HG03439 (cell line): Measurements from ENCODE around the gene GRIN3B.
"Not testable (repeated sequence)": the region's sequence is repeated elsewhere in the genome, so short reads cannot be mapped to it uniquely, and the experiment has no call there.

Source experiments
- ATAC-seq: cut with Tn5 transposase; IDR thresholded peaks from one replicate; pipeline ENCODE4 v1.9.1; 2021; ENCODE audit warnings: mild to moderate bottlenecking, moderate library complexity; ENCODE audit not compliant: unreplicated experiment

The GRIN3B gene

DNA sequence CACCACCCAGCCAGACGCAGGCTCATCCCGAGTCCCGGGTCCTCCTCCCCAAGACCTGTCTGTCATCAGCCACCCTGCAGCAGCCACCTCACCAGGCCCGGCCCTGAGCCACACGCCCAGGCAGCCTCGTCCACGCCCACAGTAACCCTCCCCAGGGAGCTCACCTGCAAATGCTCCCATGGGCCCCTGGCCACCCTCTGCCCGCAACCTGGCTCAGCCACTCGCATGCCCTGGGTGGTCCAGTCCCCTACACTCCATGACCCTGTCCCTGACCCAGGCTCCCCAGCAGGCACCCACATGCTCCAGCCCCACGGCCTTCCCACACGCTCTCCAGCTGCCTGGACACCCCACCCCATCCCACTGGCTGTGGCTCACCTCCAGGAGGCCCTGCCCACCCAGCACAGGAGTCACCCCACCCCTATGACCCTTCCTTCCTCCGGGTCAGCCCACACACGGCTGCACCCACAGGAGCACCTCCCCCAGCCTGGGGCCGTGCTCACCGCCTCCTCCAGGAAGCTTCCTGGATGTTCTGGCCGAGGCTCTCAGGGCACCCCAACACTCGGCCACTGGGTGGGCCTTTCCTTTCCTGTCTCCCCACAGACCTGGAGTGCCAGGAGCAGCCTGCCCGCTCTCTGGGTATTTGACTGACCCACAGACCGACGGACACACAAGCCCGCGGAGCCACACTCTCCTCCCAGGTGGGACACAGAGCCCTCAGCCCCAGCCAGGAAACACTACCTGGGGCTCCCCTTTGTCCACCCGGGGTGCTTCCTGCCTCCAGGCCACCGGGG lies 17.1 kb downstream of the GRIN3B start:
- no peak for ATAC-seq

DNA sequence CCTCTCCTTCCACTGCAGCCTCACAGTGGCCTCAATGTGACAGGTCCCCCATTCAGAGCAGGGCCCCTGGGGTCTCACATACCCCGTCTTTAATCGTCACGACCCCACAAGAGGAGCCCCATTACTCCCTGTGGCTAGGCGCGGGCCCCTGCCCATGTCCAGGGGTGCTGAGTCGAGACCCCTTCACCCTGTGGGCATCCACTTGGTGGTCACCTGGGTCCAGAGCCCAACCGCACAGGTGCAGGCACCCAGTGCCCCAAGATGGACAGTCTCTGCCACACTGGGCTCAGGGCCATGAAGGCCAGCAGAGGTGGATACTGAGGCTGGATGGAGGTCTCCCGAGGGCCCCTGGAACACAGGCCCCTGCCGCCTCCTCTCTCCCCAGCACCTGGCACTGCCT lies 17.7 kb downstream of the GRIN3B start:
- no peak for ATAC-seq

DNA sequence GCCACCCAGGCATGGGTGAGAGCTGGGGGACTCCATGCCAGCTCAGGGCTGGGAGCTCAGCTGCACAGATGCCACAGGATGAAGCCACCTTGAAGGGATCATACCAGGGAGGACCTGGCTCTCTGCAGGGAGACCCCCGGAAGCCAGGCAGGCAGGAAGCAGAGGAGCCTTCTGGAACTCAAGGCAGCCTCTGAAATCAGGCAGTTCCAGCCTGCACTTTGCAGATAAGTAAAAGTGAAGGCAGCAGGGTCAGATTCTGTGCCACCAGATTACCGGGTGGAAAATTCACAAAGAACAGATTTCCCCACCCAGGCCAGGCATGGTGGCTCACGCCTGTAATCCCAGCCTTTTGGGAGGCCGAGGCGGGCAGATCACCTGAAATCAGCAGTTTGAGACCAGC lies 18.2 kb downstream of the GRIN3B start:
- no peak for ATAC-seq

DNA sequence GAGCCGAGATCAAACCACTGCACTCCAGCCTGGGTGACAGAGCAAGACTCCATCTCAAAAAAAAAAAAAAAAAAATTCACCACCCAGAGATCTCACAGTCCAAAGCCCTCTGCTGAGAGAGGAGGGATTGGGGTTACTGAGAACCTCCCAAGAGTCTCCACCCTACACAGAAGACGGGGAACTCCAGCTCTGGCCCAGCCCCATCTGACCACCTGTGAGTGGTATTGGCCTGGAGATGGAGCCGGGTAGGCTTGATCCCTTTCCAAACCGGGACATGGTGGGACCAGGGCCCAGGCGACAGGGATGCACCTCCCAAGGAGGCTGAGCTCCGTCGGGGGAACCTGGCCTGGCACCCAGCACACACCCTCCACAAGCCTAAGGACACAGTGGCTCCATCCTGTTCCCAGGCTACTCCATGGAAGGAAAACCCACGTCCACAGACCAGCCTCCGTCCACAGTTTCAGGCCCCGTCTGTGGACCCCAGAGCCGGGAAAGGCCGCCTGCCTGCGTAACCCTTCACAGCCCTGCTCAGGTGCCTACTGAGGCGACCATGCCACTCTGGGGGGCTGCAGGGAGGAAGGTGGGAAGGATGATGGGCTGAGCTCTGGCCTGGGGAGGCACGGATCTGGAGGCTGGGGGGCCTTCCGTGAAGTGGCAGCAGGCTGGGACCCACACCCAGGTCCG lies 18.9 kb downstream of the GRIN3B start:
- no peak for ATAC-seq

DNA sequence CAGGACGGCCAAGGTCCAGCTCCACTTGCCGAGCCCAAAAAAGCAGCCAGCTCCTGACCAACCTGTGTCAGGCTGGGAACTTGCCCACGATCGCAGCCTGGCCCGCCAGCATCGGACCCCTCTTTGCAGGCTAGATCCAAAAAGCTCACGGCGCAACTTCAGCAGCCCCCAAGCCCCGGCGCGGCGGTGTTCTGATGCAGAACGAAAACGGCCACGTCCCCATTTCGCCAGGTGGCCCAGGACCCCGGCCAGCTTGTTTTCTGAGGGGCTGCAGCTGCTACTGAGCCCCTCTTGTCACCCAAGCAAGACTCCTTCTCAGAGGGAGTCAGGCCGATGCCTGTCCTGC lies 19.4 kb downstream of the GRIN3B start:
- no peak for ATAC-seq

DNA sequence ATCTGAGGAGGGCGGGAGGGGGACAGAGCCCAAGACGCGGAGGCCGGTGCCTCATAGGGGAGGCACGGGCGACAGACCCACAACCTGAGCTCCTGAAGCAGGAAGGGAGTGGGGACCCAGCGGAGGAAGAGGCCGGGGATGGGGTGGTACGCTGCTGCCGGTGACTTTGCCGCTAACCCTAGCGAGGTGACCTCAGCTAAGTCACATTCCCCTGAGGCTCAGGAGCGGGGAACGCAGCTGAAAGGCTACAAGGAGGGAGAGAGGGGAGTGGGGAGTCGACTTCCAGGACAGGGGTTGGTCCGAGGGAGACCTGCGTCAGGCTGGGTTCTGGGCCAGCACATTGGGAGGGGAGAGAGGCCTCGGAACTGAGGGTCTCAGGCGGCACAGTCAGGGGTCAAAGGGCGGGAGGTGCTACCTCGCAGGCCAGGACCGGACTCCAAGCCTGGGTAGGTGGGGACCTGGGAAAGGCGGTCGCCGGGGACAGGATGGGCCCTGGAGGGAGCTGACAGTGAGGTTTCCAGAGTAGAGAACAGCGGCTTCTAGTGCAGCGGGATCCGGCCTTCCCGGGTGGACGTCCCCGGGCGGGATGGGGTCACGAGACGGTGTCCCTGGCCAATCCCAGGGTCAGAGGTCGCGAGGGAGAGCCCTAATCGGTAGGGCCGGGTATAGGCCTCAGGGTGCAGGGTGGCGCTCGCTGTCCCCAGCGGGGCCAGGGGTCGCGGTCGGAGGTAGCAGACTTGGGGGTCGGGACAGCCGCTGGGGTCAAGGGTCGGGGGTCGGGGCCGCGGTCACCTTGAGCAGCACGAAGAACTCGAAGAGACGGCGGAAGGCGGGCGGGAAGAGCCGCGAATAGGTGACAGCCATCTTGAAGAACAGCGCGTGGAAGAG lies 20.0 kb downstream of the GRIN3B start:
- ATAC-seq: no peak

DNA sequence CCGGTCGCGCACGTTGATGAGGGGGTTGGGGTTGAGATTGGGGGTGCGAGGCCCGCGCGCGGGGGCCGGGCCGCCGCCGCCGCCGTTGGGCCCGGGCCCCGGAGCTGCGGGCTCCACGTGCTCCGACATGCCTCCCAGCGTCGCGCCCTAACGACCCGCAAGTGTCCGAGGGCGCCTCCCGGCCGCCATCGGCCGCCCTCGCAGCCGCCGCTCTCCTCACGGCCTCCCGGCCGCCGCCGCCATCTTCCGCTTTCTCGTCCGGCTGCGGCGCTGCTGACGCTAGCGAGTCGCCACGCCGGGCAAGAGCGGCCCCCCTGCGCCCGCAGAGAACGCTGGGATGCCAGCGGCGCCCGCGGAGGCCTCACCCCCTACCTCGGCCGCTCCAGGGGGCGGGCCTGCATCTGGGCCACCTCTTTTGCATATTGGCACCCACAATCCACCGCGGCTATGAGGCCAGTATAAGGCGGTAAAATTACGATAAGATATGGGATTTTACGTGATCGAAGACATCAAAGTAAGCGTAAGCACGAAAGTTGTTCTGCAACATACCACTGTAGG lies 20.7 kb downstream of the GRIN3B start, which contains the start of gene TMEM259:
TMEM259 (minus strand) TSS at position 256 of the 558 bp plus-strand sequence; CDS start at position 129, 127 bp downstream.
- peak; percentile 87 for ATAC-seq

DNA sequence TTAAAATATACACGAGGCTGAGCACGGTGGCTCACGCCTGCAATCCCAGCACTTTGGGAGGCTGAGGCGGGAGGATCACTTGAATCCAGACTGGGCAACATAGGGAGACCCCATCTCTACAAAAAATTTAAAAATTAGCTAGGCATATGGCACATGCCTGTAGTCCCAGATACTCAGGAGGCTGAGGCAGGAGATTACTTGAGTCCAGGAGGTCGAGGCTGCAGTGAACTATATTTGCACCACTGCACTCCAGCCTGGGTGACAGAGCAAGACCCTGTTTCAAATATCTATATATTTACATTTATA lies 23.6 kb downstream of the GRIN3B start:
- ATAC-seq: not testable (repeated sequence)

DNA sequence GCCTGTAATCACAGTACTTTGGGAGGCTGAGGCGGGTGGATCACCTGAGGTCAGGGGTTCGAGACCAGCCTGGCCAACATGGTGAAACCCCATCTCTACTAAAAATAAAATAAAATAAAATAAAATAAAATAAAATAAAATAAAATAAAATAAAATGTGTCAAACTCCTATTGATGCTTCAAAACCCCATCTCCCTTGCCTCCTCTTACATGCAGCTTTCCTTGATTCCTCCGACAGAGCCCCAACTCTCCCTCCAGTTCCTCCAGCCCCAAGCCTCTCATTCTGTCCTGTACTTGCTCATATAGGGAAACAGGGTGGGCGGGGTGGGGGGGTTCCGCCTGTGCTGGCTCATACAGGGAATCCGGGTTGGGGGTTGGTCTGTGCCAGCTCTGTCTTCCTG lies 24.9 kb downstream of the GRIN3B start:
- not testable (repeated sequence) for ATAC-seq

DNA sequence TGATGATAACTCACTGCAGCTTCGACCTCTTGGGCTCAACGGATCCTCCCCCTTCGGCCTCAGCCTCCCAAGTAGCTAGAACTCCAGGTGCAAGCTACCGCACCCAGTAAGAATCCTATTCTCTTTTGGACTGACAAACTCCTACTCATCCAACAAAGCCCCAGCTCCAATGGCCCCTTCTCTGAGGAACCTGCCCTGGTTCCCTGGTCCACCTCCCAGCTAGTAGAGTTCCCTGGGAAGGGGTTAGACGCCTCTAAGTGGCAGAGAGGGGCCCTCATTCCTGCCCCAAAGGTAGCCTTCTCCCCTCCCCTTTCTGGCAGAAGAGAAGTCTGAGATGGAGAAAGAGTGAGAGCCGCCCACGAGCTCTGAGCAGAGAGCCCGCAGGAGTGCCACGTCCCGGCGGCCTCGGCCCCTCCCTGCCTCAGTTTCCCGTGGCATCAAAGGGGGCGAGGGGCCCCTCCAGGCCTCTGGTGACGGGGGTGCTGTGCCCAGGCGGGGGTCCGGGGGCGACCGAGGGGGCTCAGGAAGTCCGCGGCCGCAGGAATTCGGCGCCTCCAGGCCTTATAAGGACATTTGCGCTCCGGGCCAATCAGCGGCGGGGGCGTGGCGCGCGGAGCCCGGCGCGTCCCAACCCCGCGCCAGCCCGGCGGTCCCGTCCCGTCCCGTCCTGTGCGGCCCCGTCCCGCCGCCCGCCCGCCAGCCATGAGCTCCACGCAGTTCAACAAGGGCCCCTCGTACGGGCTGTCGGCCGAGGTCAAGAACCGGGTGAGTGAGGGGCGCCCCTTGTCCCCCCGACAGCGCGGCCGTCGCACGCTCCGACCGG lies 26.0 kb downstream of the GRIN3B start, which contains the start of gene CNN2:
CNN2 (plus strand) TSS at position 649 of the 823 bp plus-strand sequence; CDS start at position 703, 54 bp downstream.
- peak; percentile 48 for ATAC-seq

DNA sequence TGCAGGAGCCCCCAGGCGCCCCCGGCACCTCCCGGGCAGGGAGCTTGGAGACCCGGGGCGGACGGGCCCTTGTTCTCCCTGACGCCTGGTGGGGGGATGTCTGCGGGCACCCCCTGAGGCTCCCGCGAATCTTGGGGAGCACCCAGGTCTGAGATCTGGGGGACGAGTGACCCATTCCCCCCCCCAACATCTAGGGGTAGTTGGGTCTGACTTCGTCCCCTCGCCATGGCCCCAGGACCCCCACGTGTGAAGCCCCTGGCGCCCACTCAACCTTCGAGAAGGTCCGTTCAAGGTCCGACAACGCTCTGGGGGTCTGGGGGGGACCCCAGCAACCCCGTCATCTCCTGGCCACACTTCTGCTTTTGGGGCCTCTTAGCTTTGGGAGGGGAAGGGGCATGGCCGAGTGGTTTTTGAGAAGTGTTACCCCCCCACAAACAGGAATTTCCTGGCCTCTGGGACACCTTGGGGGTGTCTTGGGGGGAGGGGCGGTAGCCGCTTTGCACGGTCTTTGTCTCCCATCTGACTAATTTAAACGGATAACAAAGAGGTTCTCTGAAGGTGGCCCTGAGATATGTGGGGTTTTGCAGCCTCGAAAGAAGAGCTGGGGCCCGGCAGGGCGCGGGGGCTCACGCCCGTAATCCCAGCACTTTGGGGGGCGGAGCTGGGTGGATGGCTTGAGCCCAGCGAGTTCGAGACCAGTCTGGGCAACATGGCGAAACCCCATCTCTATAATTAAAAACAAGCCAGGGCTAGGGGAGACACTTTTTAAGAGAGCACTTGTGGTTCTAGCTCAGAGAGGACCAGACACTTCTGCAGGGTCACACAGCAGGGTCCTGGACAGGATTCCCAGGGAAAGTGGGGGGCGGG lies 26.8 kb downstream of the GRIN3B start:
- no peak for ATAC-seq

DNA sequence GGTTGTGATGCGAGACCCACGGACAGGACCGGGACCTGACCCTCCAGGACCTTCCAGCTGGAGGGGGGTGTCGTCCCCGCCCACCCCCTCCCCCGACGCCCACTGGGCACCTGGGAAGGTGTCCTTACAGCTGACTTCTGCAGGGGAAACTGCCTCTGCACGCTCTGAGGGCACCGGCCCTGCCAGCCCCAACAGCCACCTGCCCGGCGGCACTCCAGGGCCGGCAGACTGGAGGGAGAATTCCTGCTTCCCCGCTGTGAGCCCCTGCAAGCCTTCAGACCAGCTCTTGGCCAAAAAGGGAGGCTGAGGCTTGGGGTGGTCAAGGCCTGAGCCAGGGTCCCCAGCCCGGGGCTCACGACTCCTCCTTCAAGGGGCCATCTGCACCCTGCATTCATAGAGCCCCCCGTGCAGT lies 27.4 kb downstream of the GRIN3B start:
- ATAC-seq: no peak

DNA sequence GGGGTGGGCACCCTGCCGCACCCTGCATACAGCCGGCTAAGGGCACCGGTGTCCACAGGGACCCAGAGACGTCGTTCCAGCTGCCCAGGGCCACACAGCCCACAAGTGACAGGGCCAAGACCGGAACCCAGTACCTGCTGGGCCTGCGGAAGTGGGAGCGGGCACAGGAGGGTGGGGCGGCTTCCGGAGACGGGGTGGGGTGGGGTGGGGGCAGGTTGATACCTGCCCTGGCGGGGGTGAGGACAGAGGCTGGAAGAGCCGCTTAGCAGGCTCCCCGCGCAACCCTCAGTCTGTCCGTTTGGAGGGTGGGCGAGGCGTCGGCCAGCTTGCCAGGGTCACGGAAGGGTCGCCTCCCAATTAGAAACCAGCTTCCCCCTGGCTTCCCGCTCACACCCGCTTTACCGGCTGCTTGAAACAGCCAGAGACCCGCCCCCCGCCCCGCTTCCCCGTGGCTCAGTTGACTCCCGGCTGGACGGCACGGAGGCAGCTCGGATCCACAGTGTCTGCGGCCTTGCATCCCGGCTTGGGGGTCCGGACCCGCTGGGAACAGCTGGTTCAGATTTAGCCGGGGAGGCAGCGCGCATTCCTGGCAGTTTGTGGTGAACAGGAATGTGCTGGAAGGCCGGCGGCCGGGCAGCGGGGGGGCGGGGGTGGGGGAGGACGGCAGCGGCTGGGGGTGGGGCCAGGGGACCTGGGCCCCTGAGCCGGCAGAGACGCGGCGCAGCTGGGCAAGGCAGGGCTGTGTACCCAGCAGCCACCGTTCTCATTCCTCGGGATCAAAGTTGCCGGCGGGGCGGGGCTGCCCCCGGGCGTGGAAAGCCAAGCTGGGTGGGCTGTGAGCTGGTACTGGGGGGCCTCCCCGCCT lies 28.1 kb downstream of the GRIN3B start:
- no peak for ATAC-seq

DNA sequence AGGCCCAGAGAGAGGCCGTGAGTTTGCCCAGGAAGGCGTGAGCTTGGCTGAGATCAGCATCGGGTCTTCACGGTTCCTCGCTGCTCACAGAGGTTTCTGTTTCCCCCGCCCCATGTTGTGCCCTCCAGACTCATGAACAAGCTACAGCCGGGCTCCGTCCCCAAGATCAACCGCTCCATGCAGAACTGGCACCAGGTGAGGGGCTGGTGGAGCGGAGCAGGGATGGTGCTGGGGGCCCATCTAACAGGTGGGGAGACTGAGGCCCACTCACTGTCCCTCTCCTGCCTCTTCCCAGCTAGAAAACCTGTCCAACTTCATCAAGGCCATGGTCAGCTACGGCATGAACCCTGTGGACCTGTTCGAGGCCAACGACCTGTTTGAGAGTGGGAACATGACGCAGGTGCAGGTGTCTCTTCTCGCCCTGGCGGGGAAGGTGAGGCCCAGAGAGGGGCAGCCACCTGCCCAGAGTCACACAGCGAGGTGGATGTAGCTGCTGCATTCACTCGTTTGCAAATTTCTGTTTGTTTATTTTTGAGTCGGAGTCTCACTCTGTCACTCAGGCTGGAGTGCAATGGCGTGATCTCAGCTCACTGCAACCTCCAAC lies 32.1 kb downstream of the GRIN3B start:
- no peak for ATAC-seq

DNA sequence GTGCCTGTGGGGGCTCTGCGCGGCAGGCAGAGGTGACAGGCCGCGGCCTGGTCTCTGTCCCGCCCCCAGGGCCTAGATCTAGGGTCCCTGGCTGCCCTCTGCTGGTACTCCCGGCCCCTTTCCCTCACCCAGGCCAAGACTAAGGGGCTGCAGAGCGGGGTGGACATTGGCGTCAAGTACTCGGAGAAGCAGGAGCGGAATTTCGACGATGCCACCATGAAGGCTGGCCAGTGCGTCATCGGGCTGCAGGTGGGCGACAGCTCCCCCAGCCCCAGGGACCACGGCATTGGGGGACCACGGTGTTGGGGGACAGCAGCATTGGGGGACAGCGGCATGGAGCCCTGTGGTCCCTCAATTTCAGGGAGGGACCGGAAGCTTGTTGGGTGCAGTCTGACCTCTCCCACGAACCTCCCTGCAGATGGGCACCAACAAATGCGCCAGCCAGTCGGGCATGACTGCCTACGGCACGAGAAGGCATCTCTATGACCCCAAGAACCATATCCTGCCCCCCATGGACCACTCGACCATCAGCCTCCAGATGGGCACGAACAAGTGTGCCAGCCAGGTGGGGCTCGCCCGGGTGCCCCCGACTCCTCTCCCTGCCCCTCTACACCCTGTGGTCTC lies 35.9 kb downstream of the GRIN3B start:
- no peak for ATAC-seq

DNA sequence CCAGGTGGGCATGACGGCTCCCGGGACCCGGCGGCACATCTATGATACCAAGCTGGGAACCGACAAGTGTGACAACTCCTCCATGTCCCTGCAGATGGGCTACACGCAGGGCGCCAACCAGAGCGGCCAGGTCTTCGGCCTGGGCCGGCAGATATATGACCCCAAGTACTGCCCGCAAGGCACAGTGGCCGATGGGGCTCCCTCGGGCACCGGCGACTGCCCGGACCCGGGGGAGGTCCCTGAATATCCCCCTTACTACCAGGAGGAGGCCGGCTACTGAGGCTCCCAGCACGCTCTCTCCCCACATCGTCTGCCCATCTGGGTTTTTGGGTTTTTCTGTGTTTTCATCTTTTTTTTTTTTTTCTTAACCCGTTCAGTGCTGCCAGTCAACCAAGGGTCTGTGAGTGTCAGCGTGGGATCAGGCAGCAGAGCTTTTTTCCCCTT lies 37.4 kb downstream of the GRIN3B start:
- no peak for ATAC-seq

DNA sequence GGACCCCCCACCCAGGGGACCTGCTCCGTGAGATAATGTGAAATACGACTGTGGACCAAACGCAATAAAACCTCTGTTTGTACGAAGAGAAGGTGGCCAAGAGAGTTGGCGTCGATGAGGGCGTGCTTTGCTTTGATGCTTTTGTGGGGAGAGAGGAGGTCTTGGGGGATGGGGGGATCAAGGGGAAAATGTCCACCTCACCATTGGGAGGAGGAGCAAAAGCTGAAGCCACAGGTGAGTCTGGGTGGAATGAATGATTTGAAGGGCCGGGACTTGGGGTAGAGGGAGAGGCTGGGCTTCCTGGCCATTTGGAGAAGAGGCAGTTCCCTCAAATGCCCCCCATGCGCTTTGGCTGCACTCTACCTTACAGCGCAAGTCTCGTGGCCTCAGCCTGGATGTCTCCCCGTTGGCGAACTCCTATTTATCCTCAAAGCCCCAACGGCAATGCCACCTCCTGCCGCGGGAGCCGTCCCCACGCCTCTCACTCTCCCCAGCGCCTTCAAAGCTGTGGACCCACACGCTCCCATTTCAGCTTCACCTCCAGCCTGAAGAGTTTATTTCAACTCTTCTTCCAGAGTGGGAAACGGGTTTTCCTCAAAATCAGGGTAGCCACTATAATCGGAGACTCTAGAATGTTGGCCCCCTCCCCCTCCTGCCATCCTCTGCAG lies 38.9 kb downstream of the GRIN3B start:
- ATAC-seq: no peak
